Adrenal gland (tissue), 12 donors: ENCODE measurements around the gene VMAC. TPM values are rescaled to one million over a fixed set of nuclear protein-coding genes. Genes with fewer than 3 reads are reported as not detected.

Source experiments
- DNase-seq, 7 donors: peaks; one replicate each; pipeline ENCODE4 v3.0.0-alpha.2; 2019 to 2020
- H3K27ac ChIP-seq, 5 donors: fragments of 200-600 bp; sonication (generic) in 4 of 5; 1 replicate in 3 of 5; 2 replicates in 2 of 5; pipeline versions ENCODE4 v1.5.1 to v1.8.0; 2016 to 2020; ENCODE audit warnings: mild to moderate bottlenecking in 1 of 5
- H3K27me3 ChIP-seq: fragments of 200-600 bp; 2 replicates; pipeline ENCODE4 v1.8.0; 2021
- H3K36me3 ChIP-seq, 2 donors: fragments of 200-600 bp; replicated peaks in 1 of 2; 1 replicate in 1 of 2; 2 replicates in 1 of 2; pipeline versions ENCODE4 v1.5.1 to v1.8.0; 2018 to 2022
- H3K4me1 ChIP-seq, 2 donors: fragments of 200-600 bp; replicated peaks in 1 of 2; 1 replicate in 1 of 2; 2 replicates in 1 of 2; pipeline versions ENCODE4 v1.5.1 to v1.8.0; 2018 to 2021
- H3K4me3 ChIP-seq, 4 donors: fragments of 200-600 bp; sonication (generic) in 3 of 4; one replicate each; pipeline ENCODE4 v1.5.1; 2016 to 2018
- H3K9me3 ChIP-seq, 3 donors: fragments of 200-600 bp; sonication (generic) in 1 of 3; replicated peaks in 1 of 3; 1 replicate in 2 of 3; 2 replicates in 1 of 3; pipeline versions ENCODE4 v1.5.1 to v1.8.0; 2016 to 2021
- CTCF ChIP-seq, 6 experiments: fragments of 450-650 bp in 4 of 6; fragments of 200-600 bp in 2 of 6; sonication (generic) in 1 of 6; IDR thresholded peaks; 1 replicate in 5 of 6; 2 replicates in 1 of 6; pipeline versions ENCODE4 v1.5.1 to v1.8.0; 2016 to 2021; ENCODE audit warnings: antibody characterized with exemption in 6 of 6, mild to moderate bottlenecking in 2 of 6, moderate library complexity in 1 of 6
- POLR2A ChIP-seq, 2 donors: fragments of 450-650 bp; IDR thresholded peaks; one replicate each; pipeline ENCODE4 v1.6.1; 2017; ENCODE audit warnings: antibody characterized with exemption in 2 of 2, mild to moderate bottlenecking in 2 of 2, moderate library complexity in 1 of 2
- WGBS, 4 donors: extraction: QIAGEN DNeasy Blood & Tissue Kit in 2 of 4; methylation state at CpG; one replicate each; pipeline versions ENCODE4 v1.1.5 to v1.1.7; 2013 to 2017; 5-methylcytosine and 5-hydroxymethylcytosine counted together
- intact Hi-C, 2 donors: fragments of 100-400 bp; cut with DNase I; formaldehyde crosslinking; loops; one replicate each; pipeline versions ENCODE4 v1.14.1 to v1.15.0; 2022 to 2023
- polyA plus RNA-seq, 3 donors: library from polyadenylated mRNA; stranded (reverse); fragments of 200-250 nt in 2 of 3; fragments of 350-450 nt in 1 of 3; fragmentation: Illumina TruSeq in 1 of 3; extraction: RNeasy Lipid Tissue Mini Kit (QIAGEN cat#74804) in 1 of 3; gene quantifications; one replicate each; pipeline ENCODE4 v1.2.3, GENCODE V29; 2013 to 2014
- total RNA-seq, 9 donors: library from RNA; depleted of rRNA in 4 of 9; stranded (reverse); fragments of >200 nt in 4 of 9; fragments of 120-200 nt in 1 of 9; fragmentation: NEBNext Ultra II Directional in 1 of 9; extraction: Animal tissue kit (Norgen Biotek cat#: 25700) in 1 of 9; gene quantifications; one replicate each; pipeline versions ENCODE4 v1.1.0 to v1.2.4, GENCODE V29; 2013 to 2023
- donor health status: healthy with polysubstance abuse.
- donor health status: Bipolar disorder and iron deficiency.
- donor health status: DM: yes; HTN: yes; CAD: no.
- donor health status: DM: no; HTN: no; CAD: no.
- donor health status: DM: no; HTN: no; CAD: no.
- donor health status: DM: yes; HTN: yes; CAD: no.

Gene VMAC
- total and polyA plus RNA-seq, 12 donors, result 3.5 to 15.6 (median 8.3) TPM

DNA sequence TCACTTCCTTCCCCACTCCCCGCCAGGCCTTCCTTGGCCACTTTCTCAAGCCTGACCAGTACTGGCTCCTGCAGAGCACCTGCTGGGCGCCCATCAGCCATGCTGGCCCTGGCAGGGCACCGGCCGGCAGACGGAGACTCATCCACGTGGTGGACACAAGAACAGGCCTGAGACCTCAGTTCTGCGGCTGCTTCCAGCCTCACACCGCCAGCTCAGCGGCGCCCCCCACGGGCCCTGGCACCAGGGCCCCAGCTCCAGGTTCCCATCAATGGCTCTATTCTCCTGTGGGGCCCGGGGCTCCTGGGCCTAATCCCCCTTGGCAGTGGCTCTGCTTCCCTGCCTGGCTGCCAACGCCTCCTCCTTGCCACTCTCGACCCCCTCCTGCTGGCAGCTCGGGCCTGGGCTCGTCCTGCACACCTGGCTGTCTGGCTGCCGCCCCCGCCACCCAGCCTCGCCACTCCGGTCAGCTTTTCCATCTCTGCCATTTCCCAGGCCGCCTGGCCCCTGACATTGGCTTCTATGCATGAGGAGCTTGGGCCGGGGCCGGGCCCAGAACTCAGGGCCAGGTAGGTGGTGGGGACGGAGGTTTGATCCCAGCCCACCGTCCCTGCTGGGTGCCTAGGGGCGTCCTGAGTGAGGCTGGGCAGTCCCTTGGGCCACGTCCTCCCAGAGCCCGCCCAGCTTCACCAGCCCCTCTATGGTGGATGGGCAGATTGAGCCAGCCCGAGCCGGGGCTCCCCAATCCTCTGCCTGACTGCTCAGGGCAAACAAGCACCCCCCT, 7.3 kb upstream of the VMAC start:
- WGBS, 4 donors, result 92 to 97% (median 93%) methylated on average over 20 to 30 of the region's 30 CpGs
- H3K4me1 ChIP-seq, result peaks cover 19 to 57% of the 10 kb centered on the region in 2 donors
- H3K36me3 ChIP-seq, result peaks cover 0 to 25% of the 10 kb centered on the region in 2 donors
- intact Hi-C loops, result no loop called here
- no peak overlapping the region for H3K4me3 ChIP-seq
- no peaks in the 10 kb centered on the region for H3K9me3 ChIP-seq
- TF ChIP-seq CTCF (IDR thresholded peaks at IDR 0.05) (no peak), POLR2A (IDR thresholded peaks at IDR 0.05) (no peak)
- DNase-seq, result peak in 2 of 7 donors; percentile 26 to 53
- H3K27me3 ChIP-seq, result no peaks in the 10 kb centered on the region
- peak overlapping the region in 4 of 5 donors; percentile 27 to 98 (median 84) for H3K27ac ChIP-seq

DNA sequence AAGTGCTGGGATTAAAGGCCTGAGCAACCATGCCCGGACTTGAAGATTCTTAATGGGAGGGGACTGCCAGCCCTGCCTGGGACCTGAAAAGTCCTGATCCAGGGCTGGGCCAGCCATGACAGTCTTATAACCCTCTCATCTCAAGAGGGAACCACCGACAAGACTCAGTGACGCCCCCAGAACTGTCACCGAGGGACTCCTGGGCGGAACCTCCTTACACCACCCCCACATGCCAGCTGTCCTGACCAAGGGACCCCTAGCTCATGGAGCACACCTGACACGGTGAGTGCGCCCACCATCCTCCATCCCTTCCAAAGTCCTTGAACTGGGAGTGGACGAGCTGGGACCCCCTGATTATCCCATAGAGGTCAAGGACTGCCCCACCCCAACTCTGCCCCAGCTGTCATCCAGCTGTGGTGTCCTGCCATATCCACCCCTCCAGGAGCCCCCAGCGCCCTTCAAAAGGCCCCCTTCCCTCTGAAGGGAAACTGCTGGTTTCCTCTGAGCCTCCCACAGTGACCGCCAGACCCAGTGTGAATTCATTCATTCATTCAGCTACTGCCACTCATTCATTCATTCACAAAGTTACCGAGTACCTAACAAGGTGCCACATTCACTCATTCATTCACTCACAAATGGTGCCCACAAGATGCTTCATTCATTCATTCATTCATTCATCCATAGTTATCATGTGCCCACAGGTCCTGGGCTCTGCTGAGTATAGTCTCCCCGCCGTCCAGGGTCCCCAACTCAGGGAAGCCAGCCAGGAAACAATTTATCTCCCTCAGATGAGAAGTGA, 4.7 kb upstream of the VMAC start:
- WGBS, 4 donors, result 86 to 90% (median 87%) methylated on average over 12 to 13 of the region's 13 CpGs
- H3K4me3 ChIP-seq, result no peak overlapping the region
- H3K9me3 ChIP-seq, result no peaks in the 10 kb centered on the region
- H3K4me1 ChIP-seq, result peaks cover 18 to 42% of the 10 kb centered on the region in 2 donors
- intact Hi-C loops, result no loop called here
- H3K27me3 ChIP-seq, result no peaks in the 10 kb centered on the region
- H3K36me3 ChIP-seq, result peaks cover 0 to 22% of the 10 kb centered on the region in 2 donors
- no peak for TF ChIP-seq POLR2A (IDR thresholded peaks at IDR 0.05)
- no peak for TF ChIP-seq CTCF (IDR thresholded peaks at IDR 0.05)
- H3K27ac ChIP-seq, result peak overlapping the region in 1 of 5 donors; percentile 0
- DNase-seq, result peak in 3 of 7 donors; percentile 14 to 52 (median 32)

DNA sequence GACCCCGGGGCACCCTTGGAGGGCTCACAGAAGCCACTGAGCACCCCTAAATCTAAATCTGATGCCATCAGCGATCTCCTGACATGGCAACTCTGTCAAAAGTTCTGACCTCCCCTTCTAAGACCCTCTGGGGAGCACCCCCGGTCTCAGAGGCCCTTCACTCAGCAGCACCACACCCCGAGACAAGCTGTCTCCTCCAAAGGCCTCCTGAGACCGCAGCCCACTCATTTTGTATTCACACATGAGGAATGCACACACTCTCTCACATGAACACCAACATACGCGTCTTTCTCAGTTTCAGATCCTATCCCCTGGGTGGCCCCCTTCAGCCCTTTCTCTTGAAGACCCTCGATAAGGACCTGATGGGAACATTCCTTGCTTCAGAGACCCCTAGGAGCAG, 3.7 kb upstream of the VMAC start:
- no peaks in the 10 kb centered on the region for H3K9me3 ChIP-seq
- peaks cover 0 to 11% of the 10 kb centered on the region in 2 donors for H3K36me3 ChIP-seq
- 87 to 93% (median 89%) methylated on average over 8 of the region's 8 CpGs for WGBS, 4 donors
- DNase-seq, result peak in 1 of 7 donors; percentile 13
- no peak overlapping the region for H3K4me3 ChIP-seq
- TF ChIP-seq CTCF (IDR thresholded peaks at IDR 0.05) (no peak), POLR2A (IDR thresholded peaks at IDR 0.05) (no peak)
- H3K27me3 ChIP-seq, result no peaks in the 10 kb centered on the region
- intact Hi-C loops, result no loop called here
- H3K4me1 ChIP-seq, result peaks cover 16 to 40% of the 10 kb centered on the region in 2 donors
- H3K27ac ChIP-seq, result no peak overlapping the region

- DNase-seq, result peak in 4 of 7 donors; percentile 54 to 69 (median 59)
- H3K27ac ChIP-seq, result peak overlapping the region; percentile 71 to 98 (median 92)
- H3K4me3 ChIP-seq, result peak overlapping the region; percentile 1 to 100 (median 97)
- H3K36me3 ChIP-seq, result no peaks in the 10 kb centered on the region
- intact Hi-C loops, result no loop called here
- peaks cover 16 to 38% of the 10 kb centered on the region in 2 donors for H3K4me1 ChIP-seq
- no peak for TF ChIP-seq CTCF (IDR thresholded peaks at IDR 0.05)
- TF ChIP-seq POLR2A (IDR thresholded peaks at IDR 0.05), result no peak
- WGBS, 4 donors, result 0 to 3% (median 1%) methylated on average over 4 to 27 of the region's 27 CpGs
- no peaks in the 10 kb centered on the region for H3K9me3 ChIP-seq
- H3K27me3 ChIP-seq, result no peaks in the 10 kb centered on the region
Observed at GRCh38 chr19:5903056-5903623, 1.5 kb upstream of the VMAC start.
